AG20443 (cell line): ENCODE results near the gene KLF11.
"Not testable (repeated sequence)": the region's sequence is repeated elsewhere in the genome, so short reads cannot be mapped to it uniquely, and the experiment has no call there.

Experiments used
- DNase-seq: peaks from one replicate; pipeline ENCODE4 v3.0.0; 2012; ENCODE audit warnings: low spot score, mixed read lengths

Gene KLF11

DNA sequence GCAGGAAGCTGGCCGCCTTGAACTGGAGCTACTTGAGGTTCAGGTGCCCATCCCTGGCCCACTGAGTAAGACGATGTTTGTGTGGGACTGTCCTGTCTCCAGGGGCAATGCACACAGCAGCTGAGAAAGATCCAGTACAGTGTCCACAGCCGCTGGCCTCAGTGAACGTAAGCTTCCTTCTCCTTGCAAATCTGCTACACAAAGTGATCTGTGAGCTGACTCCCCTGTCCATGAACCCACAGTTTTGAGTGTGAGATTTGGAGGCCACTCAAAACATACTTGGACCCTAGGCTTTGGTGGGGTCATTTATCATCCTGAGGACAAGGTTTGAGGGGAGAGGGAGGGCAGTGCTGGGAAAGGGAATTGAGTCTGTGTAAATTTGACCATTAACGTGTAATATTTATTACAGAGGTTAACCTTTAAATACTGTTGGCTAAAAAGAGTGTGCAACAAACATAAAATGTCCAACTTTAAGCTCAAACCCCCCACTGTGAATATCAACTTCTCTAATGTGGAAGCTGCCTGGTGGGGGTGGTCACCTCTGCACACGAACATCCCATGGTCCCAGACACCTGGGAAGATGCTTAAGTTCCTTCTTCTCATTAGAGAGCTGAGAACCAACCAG, 41.8 kb downstream of the KLF11 start:
- DNase-seq = no peak

DNA sequence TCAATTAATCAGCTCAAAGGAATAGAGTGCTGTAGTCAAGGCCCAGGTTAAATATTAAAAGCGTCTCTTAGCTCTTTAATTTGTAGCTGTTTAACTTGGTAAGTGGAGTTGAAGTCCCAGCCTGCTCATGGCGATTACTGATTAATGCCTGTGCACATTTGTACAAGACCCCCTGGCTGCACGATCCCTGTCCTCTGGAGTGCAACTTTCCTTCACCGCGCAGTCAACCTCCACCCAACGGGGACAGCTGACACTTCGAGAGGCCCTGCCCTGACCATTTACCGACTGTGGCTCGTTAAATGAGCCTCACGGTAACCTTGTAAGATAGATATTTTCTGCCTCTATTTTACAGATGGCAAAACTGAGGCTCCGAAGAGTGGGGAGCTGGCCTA, 42.3 kb downstream of the KLF11 start:
- DNase-seq = no peak

DNA sequence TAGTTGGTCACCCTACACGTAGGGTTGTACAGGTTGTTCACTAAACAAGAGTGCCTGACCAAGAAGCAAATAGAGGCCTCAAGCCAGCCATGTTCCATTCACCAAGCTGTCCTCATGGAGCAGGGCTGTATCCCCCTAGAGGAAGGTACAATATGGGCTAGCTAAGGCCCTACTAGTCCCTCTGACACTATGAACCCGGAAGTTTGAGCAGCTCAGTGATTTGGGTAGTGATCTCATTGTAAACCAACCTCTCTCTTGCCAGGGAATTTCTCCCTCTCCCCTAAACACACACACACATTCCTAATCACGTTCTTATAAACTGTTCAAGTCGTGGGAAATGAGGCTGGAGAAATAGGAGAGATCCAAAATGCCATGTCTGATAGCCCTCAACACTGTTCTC, 43.6 kb downstream of the KLF11 start:
- no peak for DNase-seq

DNA sequence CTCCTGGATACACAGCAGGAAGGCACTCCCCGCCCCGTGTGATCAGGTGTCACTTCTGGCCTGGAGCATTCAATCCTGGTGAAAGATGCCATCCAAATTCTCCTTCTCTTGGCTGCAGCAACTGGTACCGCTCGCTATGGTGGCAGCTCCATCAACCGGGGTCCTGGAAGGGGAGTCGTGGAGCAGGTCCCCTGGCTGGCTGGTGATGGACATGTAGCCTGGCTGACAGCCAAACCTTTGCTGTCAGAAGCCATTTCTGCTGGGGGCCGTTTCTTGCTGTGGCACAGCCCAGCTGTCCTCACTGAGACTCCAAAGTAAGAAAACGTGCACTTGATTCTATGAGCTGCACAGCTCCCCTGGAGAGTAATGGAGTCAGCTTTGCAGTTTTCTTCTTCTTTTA, 44.0 kb downstream of the KLF11 start:
- no peak for DNase-seq

DNA sequence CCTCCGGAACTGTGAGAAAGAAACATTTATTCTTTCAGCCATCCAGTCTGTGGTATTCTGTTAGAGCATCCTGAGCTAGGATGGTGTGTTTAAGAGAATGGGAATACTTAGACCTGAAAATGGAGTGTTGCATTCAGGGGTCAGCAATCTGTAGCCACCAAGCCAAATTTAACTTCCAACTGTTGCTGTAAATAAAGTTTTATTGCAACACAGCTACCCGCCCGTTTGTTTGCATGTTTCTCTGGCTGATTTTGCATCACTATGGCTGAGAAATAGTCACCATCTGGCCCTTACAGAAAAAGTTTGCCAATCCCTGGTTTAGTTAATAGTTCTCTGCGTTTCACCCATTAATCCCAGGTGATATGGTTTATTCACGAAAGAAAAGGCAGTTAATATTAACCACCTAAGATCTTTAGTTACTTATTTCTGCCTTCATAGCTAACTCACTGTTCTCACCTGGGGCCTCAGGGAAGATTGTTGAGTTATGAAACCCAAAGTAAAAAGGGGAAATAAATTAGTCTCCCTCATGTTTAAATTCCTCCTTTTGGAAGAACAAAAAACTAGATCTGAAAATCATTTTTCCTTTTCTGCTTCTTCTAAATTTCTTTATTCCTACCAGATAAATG, 46.3 kb downstream of the KLF11 start:
- DNase-seq = no peak

DNA sequence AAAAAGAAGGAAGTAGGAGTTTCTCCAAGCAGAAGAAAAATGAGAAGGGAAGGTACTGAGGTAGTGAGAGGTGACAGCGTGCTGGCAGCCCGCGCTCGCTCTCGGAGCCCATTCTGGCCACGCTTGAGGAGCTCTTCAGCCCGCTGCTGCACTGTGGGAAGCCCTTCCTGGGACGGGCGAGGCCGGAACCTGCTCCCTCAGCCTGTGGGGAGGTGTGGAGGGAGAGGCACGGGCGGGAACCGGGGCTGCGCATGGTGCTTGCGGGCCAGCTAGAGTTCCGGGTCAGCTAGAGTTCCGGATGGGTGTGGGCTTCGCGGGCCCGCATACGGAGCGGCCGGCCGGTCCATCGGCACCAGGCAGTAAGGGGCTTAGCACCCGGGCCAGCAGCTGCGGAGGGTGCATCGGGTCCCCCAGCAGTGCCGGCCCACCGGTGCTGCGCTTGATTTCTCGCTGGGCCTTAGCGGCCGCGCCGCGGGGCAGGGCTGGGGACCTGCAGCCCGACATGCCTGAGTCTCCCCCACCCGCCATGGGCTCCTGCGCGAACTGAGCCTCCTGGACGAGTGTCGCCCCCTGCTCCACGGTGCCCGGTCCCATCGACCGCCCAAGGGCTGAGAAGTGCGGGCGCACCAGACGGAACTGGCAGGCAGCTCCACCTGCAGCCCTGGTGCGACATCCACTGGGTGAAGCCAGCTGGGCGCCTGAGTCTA, 48.0 kb downstream of the KLF11 start:
- DNase-seq = no peak

DNA sequence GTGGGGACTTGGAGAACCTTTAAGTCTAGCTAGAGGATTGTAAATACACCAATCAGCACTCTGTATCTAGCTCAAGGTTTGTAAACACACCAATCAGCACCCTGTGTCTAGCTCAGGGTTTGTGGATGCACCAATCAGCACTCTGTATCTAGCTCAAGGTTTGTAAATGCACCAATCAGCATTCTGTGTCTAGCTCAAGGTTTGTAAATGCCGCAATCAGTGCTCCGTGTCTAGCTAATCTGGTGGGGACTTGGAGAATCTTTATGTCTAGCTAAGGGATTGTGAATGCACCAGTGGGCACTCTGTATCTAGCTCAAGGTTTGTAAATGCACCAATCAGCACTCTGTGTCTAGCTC, 48.5 kb downstream of the KLF11 start:
- DNase-seq = not testable (repeated sequence)

DNA sequence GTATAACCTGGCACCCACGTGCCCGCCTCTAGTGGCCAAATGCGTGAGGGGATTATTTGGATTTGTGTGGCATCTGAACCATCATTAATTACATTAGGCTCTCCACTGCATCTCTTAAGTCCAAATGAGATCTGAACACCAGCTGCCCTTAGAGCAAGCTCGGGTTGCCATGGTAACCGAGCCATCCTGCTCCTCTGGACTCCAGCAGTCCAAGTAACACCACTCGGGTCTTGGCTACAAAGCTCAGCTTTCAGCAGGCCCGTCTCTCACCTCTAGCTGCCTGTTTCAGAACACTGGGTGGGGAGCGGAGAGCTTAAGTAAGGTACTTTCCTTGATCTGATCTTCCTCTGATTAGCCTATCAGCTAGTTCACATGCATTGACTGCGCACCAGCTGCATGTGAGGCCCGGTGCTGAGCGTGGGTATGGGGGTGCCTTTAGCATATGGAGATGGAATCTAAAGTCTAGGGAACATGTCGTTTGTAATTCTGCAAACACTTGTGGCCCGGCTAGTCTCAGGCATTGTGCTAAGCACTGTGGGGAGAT, 51.0 kb downstream of the KLF11 start:
- DNase-seq = no peak

DNA sequence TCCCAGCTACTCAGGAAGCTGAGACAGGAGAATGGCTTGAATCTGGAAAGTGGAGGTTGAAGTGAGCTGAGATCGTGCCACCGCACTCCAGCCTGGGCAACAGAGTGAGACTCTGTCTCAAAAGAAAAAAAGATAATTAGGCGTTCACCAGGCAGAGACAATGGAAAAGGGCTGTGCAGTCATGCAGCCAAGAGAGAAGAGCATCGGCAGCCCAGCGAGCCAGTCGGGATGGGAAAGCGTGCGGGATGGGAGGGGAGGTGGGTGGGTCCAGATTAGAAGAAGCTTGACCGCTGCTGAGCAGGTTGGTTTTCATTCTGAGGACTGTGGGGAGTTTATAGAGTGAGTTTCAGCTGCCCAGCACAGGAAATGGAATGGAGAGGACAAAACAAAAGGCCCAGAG, 51.8 kb downstream of the KLF11 start:
- no peak for DNase-seq

DNA sequence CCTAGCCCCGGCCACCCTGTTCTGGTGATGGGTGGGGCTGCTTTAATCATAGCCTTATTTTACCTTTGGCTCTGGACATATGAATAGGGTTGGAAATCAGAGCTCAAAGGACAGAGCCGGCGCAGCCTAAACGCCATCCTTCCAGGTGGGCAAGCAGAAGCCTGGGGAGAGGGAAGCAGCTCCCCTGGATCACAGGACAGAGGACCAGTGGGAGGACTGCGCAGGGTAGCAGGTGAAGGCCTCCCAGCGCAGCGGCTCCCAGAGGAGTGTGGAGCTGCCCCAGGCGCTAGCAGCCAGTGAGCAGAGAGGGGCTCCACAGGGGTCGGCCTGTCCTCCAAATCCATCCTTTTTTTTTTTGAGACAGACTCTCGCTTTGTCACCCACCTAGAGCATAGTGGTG, 53.3 kb downstream of the KLF11 start:
- DNase-seq = no peak

DNA sequence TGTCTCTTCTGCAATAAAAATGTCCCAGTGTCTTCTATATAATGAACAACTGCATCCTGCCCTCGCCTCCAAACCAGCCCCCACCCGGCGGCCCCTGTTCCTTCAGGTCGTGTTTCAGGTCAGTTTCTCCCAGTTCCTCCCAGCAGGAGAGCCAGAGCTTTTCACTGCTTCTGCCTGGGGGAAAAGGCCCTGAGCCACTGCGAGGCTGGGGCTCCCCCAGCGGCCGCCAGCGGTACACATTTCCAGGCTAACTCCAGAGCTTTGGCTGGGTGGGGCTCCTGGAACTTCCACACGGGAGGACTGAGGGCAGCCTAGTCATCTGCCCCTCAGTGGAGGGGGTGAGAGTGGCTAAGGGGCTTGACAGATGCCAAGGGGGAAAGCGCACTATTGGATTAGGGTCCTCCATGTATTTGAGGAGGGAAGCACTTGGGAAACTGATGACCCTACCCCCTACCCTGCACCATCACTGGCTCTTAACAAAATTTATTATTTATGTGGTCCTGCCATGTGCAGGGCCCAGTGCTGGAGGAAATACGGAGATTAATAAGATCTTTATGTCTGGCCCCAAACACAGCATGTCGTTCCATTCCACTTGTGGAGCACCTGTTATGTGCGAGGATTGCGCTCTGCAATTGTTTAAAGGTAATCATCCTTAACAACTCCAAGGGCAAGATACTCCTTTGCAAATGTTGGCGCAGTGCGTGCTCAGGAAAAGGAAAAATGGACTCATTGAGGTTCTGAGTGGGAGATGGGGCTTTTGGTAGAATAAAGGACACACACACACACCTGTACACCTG, 54.2 kb downstream of the KLF11 start:
- peak; percentile 96 for DNase-seq

DNA sequence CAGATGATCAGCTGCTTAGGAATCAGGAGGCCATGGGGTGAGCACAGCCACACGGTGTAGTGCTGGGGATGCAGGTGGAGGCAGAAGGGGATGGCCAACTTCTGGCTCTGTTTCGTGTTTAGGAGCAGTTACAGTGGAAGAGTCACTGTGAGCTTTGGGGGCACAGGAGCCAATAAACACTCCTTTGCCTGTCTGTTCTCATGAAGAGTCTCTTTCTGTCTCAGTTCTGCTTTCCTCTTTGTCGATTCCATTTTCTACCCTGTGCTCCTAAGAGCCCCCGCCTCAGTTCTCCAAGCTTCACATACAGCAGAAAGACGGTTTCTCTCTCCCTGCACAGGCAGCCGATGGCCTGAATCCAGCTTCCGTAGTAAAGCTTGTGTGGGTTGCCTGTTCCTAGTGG, 58.1 kb downstream of the KLF11 start:
- DNase-seq = no peak

DNA sequence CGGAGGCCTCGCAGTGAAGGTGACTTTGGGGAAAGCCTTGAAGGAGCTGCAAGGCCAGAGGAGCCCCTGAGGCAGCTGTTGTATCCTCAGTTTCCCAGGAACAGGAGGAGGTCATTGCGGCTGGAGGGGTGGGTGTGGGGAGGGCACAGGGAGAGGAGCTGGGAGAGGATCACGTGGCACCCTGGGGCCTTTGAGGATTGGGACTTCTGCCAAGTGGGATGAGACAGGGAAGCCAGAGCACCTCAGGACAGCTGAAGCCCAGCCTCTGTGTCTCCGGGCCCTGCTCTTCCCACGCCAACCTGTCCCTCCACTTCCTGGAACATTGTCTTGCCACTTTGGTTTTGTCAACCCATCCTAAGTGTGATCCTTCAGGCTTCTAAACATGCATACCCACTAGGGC, 59.8 kb downstream of the KLF11 start:
- DNase-seq = no peak
